HT1080 (cell line): ENCODE data around the gene UPP1. TPM values are rescaled to one million over a fixed set of nuclear protein-coding genes. Genes with fewer than 3 reads are reported as not detected.
A peak's percentile ranks its signal among the peaks of the same experiment; 100 is the strongest.
"Not testable (repeated sequence)": the region's sequence is repeated elsewhere in the genome, so short reads cannot be mapped to it uniquely, and the experiment has no call there.

Experiments
- DNase-seq: peaks from one replicate; pipeline ENCODE4 v3.0.0-alpha.2; 2015; ENCODE audit warnings: low read depth
- polyA plus RNA-seq, 2 experiments: library from polyadenylated mRNA; depleted of rRNA; stranded (reverse); fragments of >200 nt; gene quantifications; 2 replicates each; pipeline ENCODE4 v1.2.3, GENCODE V29; 2015
- total RNA-seq: library from RNA; depleted of rRNA; stranded (reverse); fragments of >200 nt; shearing (Covaris generic); gene quantifications from 2 replicates; pipeline ENCODE4 v1.2.3, GENCODE V29; 2014; rRNA removed

The UPP1 gene
- total RNA-seq, result 11.8 and 12.8 TPM in 2 replicates
- polyA plus RNA-seq (2015; cell fraction: cytosol; rRNA removed), result 38.0 TPM in 2 replicates
- 63.7 and 71.4 TPM in 2 replicates for polyA plus RNA-seq (2015; cell fraction: nucleus; rRNA removed)

GRCh38 chr7:48089046-48090003 lies at the start of gene UPP1:
Gene UPP1, plus strand, starts transcription at chr7:48089265. Its CDS starts 5,519 bp downstream, at chr7:48094784.
- DNase-seq, result peak; percentile 17

GRCh38 chr7:48040944-48041652 lies 48.0 kb upstream of the UPP1 start:
- peak; percentile 35 for DNase-seq

- peak; percentile 71 for DNase-seq
Measured at GRCh38 chr7:48041653-48041970, 47.5 kb upstream of the UPP1 start.

- peak; percentile 8 for DNase-seq
Measured at GRCh38 chr7:48042216-48042615, 46.8 kb upstream of the UPP1 start.

- no peak for DNase-seq
Measured at GRCh38 chr7:48042636-48043035, 46.4 kb upstream of the UPP1 start.

- no peak for DNase-seq
Measured at GRCh38 chr7:48045195-48045765, 43.8 kb upstream of the UPP1 start.

GRCh38 chr7:48046458-48046857 lies 42.6 kb upstream of the UPP1 start:
- no peak for DNase-seq

- no peak for DNase-seq
Measured at GRCh38 chr7:48048113-48048512, 41.0 kb upstream of the UPP1 start.

- no peak for DNase-seq
Measured at GRCh38 chr7:48049850-48050249, 39.2 kb upstream of the UPP1 start.

- DNase-seq, result peak; percentile 62
Measured at GRCh38 chr7:48052748-48053147, 36.3 kb upstream of the UPP1 start.

GRCh38 chr7:48053736-48054135 lies 35.3 kb upstream of the UPP1 start:
- DNase-seq, result no peak

- DNase-seq, result no peak
Measured at GRCh38 chr7:48058990-48059389, 30.1 kb upstream of the UPP1 start.

GRCh38 chr7:48059706-48060105 lies 29.4 kb upstream of the UPP1 start:
- DNase-seq, result no peak

GRCh38 chr7:48063985-48064384 lies 25.1 kb upstream of the UPP1 start:
- no peak for DNase-seq

GRCh38 chr7:48067475-48067874 lies 21.6 kb upstream of the UPP1 start:
- no peak for DNase-seq

- DNase-seq, result peak; percentile 47
Measured at GRCh38 chr7:48074204-48074654, 14.8 kb upstream of the UPP1 start.

GRCh38 chr7:48077423-48077822 lies 11.6 kb upstream of the UPP1 start:
- no peak for DNase-seq

- DNase-seq, result no peak
Measured at GRCh38 chr7:48078470-48078869, 10.6 kb upstream of the UPP1 start.

GRCh38 chr7:48082378-48082777 lies 6.7 kb upstream of the UPP1 start:
- DNase-seq, result not testable (repeated sequence)

GRCh38 chr7:48083114-48083830 lies 5.8 kb upstream of the UPP1 start:
- peak; percentile 65 for DNase-seq
